BJ (cell line): Measurements from ENCODE around the gene COL5A1. TPM values are rescaled to one million over a fixed set of nuclear protein-coding genes. Genes with fewer than 3 reads are reported as not detected.

Source experiments
- CTCF ChIA-PET: fragments of 350-600 bp; formaldehyde crosslinking; extraction: SDS; loops from one replicate; lab custom pipeline; 2021; ENCODE audit warnings: antibody characterized with exemption, inconsistent platforms; lab: Yijun Ruan, JAX
- POLR2A ChIA-PET: fragments of 300-600 bp; sonication (Branson Sonifier 250); formaldehyde crosslinking; extraction: SDS; loops from one replicate; lab custom pipeline; 2021; ENCODE audit warnings: antibody characterized with exemption; lab: Charles Lee
- DNase-seq: peaks from one replicate; pipeline ENCODE4 v3.0.0-alpha.2; 2011; ENCODE audit warnings: low read depth
- H3K27me3 ChIP-seq: 2 replicates; pipeline ENCODE4 v1.6.0; 2011; ENCODE audit warnings: low read length; ENCODE audit not compliant: control insufficient read depth, insufficient read depth
- H3K36me3 ChIP-seq: 2 replicates; pipeline ENCODE4 v1.5.1; 2011; ENCODE audit warnings: low read length; ENCODE audit not compliant: control insufficient read depth, insufficient read depth
- H3K4me3 ChIP-seq: 2 replicates; pipeline ENCODE4 v1.5.1; 2011; ENCODE audit warnings: low read depth, mild to moderate bottlenecking, control low read depth, low read length
- polyA plus RNA-seq: library from polyadenylated mRNA; depleted of rRNA; stranded (reverse); fragments of >200 nt; gene quantifications from 2 replicates; pipeline ENCODE4 v1.2.3, GENCODE V29; 2011
- TF ChIP-seq, protein P1 (sequence below): IDR thresholded peaks from 2 replicates; pipeline ENCODE4 v1.5.1; 2011; ENCODE audit warnings: low read depth, mild to moderate bottlenecking, control low read depth, inconsistent platforms, low read length, moderate library complexity; ENCODE audit not compliant: insufficient read depth

The COL5A1 gene
- polyA plus RNA-seq, 1 experiment: 251 TPM

DNA sequence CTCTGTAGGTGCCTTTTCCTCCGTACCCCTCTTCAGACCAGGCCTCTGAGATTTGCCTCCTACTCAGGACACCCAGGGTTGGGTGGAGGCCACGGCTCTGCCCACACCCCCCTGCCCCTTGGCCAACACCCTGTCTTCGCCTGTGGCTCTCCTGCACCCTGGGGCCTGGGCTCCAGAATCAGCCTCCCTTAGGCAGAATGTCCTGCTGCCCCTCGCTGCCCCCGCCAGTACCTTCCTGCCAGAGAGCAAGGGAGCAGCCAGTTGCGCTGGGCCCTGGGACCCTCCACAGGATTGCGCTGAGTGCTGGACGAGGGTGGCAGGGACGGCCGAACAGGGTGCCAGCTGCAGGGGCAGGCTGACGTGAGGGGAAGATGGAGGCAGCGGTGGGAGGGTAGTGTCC is 53.5 kb downstream of the COL5A1 start:
- ChIA-PET POLR2A (no interaction called here), CTCF (no interaction called here)
- peaks cover 64% of the 10 kb centered on the region for H3K36me3 ChIP-seq
- DNase-seq: no peak
- TF ChIP-seq, protein P1, sequence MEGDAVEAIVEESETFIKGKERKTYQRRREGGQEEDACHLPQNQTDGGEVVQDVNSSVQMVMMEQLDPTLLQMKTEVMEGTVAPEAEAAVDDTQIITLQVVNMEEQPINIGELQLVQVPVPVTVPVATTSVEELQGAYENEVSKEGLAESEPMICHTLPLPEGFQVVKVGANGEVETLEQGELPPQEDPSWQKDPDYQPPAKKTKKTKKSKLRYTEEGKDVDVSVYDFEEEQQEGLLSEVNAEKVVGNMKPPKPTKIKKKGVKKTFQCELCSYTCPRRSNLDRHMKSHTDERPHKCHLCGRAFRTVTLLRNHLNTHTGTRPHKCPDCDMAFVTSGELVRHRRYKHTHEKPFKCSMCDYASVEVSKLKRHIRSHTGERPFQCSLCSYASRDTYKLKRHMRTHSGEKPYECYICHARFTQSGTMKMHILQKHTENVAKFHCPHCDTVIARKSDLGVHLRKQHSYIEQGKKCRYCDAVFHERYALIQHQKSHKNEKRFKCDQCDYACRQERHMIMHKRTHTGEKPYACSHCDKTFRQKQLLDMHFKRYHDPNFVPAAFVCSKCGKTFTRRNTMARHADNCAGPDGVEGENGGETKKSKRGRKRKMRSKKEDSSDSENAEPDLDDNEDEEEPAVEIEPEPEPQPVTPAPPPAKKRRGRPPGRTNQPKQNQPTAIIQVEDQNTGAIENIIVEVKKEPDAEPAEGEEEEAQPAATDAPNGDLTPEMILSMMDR: no peak
- no peak overlapping the region for H3K4me3 ChIP-seq
- H3K27me3 ChIP-seq: no peaks in the 10 kb centered on the region

DNA sequence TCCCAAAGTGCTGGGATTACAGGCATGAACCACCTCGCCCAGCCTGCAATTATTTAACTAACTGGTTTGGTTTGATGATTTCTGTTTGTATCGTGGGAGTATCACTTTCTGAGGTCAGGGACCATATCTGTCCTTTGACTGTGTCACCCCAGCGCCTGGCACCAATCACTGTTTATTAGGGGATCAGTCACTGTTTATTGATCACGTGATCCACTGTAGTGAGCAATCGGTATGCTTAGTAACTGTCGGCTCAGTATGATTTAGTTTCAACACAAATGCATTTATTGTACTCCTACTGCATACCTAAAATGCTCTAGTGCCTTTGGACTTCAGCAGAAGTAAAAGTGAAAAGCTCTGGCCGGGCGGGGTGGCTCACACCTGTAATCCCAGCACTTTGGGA is 54.8 kb downstream of the COL5A1 start:
- peaks cover 66% of the 10 kb centered on the region for H3K36me3 ChIP-seq
- no peak for DNase-seq
- ChIA-PET POLR2A (no interaction called here), CTCF (interaction anchor here (1.0 to 2.1 kb wide), 2 partner anchors 10 to 247 kb away, joined by 3 to 7 read pairs; no protein-coding TSS in a partner anchor)
- TF ChIP-seq, protein P1: no peak
- H3K27me3 ChIP-seq: no peaks in the 10 kb centered on the region
- no peak overlapping the region for H3K4me3 ChIP-seq

DNA sequence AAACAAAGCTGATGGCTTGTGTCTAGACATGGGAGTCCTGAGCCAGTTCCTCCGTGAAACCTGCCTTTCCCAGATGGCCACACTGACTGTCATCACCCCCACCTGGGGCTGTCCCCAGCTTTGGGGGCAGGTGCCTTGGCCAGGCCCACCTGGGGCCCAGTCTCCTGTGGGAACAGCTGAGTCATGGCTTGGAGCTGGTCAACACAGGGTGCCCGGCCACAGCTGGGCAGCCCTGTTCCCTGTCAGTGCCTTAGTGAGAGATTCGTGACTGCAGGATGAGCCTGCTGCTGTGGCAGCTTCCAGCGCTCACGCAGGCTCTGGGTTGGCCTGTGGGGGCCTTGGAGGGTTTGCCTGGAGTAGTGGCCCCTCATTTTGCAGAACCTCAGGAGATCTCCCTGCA is 56.5 kb downstream of the COL5A1 start:
- Histone ChIP-seq H3K36me3 (peaks cover 70% of the 10 kb centered on the region), H3K27me3 (no peaks in the 10 kb centered on the region), H3K4me3 (no peak overlapping the region)
- TF ChIP-seq, protein P1: no peak
- CTCF ChIA-PET: interaction anchor here (0.6 to 2.1 kb wide), 9 partner anchors 9 to 533 kb away, joined by 3 to 7 read pairs (median 4); partner anchors contain the start of gene RNU6ATAC
- POLR2A ChIA-PET: no interaction called here
- DNase-seq: no peak

DNA sequence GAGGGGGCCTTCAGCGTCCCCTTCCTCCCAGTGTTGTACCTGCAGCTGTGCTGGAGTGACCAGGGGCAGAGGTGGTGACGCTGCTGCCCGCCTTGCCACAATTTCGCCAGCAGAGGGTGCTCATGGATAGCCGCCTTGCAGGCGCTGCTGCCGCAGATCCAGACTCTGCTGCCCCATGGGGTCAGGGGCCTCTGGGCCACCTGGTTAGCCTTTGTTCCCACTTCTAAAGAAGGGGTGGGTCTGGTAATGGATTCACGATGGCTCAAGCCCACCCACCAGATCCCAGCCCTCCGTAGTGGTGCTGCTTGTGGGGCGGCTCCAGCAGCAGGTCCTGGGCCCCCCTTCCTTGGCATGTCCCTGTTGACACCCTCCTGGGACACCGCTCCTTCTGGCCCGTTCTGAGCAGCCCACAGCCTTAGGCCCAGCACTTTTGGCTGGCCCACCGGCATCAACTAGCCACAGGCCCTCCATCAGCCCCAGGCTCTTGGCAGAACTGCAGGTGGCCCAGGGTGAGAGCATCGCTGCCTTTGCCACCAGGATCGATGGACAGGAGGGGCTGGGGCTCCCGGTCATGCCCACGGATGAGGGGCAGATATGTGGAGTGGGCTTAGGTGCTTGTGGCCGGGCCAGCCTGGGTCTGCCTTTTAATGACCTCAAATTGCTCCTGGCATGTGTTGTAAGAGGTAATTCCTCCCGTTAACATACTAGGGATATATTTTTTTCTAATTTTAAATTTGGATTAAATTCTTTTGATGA is 57.2 kb downstream of the COL5A1 start:
- CTCF ChIA-PET: interaction anchor here (0.6 to 2.1 kb wide), 8 partner anchors 8 to 534 kb away, joined by 3 to 7 read pairs (median 4); partner anchors contain the start of gene RNU6ATAC
- Histone ChIP-seq H3K4me3 (no peak overlapping the region), H3K27me3 (no peaks in the 10 kb centered on the region), H3K36me3 (peaks cover 67% of the 10 kb centered on the region)
- TF ChIP-seq, protein P1: peak; percentile 78
- POLR2A ChIA-PET: no interaction called here
- no peak for DNase-seq

DNA sequence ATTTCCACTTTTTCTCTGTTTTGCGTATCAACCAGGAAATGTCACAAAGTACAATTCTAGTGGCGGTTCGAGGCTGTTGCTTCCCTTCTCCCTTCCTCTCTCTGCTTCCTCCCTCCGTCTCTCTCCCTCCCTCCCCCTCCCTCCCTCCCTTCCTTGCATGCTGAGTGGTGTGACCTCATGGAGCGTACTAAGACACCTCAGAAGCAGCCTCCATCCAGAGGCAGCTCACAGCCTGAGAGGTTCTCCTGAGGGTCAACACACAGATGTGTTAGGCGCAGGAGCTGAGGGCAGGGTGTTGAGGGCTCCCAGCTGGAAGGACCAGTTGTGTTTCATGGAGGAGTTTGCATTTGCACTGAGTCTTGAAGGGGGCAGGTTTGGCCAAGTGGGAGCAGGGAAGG is 57.7 kb downstream of the COL5A1 start:
- no peak overlapping the region for H3K4me3 ChIP-seq
- no peaks in the 10 kb centered on the region for H3K27me3 ChIP-seq
- CTCF ChIA-PET: interaction anchor here (0.7 to 1.0 kb wide), 2 partner anchors 9 to 36 kb away, joined by 3 read pairs; no protein-coding TSS in a partner anchor
- POLR2A ChIA-PET: no interaction called here
- H3K36me3 ChIP-seq: peaks cover 64% of the 10 kb centered on the region
- DNase-seq: no peak
- TF ChIP-seq, protein P1: no peak
